Measurements from ENCODE around the gene PAN3.

DNA sequence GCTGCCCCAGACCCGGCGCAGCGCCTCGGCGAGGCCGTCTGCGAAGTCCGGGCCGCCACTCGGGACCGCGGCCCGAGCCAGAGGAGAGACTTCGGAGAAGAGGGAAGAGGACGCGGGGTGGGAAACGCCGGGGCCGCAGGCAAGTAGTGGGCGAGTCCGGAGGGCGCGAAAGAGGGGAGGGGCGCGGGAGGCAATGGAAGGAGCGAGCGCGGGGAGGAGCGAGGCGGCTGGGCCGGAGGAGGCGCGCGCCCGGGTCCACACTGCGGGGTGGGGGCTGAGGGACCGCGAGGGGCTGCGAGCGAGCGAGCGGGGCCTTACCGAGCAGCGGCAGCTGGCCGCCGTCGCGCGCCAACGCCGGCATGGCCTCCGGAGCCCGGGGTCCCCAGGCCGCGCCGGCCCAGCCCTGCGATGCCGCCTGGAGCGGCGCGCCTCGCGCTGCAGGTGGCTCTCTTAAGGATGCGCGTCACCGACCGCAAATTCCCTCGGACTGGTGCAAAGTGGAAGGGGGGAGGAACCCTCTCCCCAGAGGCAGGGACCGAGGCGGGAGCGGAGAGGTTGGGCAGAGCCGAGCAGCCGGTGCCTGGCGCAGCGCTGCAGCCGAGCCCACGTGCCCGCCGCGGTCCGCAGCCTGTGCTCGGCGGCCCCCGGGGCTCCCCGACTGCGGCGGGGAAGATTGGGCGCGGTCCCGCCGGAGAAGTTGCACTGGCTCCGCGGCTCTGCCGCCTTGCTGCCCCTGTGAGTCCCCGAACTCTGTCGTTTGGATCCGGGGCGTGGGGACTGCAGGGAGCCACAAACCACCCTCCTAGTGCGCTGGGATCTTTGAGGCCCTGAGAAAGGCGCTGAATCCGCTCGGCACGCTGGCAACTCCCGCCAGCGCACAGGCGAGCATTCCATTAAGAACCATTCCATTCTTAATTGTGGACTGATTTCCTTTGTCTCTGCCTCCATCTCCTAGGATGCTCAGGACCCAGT is 37.9 kb upstream of the PAN3 start, which contains the start of gene FLT3:
- TF ChIP-seq, protein P1, sequence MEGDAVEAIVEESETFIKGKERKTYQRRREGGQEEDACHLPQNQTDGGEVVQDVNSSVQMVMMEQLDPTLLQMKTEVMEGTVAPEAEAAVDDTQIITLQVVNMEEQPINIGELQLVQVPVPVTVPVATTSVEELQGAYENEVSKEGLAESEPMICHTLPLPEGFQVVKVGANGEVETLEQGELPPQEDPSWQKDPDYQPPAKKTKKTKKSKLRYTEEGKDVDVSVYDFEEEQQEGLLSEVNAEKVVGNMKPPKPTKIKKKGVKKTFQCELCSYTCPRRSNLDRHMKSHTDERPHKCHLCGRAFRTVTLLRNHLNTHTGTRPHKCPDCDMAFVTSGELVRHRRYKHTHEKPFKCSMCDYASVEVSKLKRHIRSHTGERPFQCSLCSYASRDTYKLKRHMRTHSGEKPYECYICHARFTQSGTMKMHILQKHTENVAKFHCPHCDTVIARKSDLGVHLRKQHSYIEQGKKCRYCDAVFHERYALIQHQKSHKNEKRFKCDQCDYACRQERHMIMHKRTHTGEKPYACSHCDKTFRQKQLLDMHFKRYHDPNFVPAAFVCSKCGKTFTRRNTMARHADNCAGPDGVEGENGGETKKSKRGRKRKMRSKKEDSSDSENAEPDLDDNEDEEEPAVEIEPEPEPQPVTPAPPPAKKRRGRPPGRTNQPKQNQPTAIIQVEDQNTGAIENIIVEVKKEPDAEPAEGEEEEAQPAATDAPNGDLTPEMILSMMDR (IDR thresholded peaks at IDR 0.05), result no peak
- TF ChIP-seq POLR2AphosphoS5 (IDR thresholded peaks at IDR 0.05) (no peak), POLR2A (IDR thresholded peaks at IDR 0.05) (peak in 1 of 4 donors; percentile 58), EP300 (IDR thresholded peaks at IDR 0.05) (no peak)
